Mucosa of descending colon (tissue), 3 donors: Measurements from ENCODE around the gene CDK8. TPM values are rescaled to one million over a fixed set of nuclear protein-coding genes. Genes with fewer than 3 reads are reported as not detected.

Experiments
- ATAC-seq: fragments of 200-7000 bp; cut with Tn5 transposase; one replicate; pipeline ENCODE4 v1.9.1; 2020; ENCODE audit warnings: mild to moderate bottlenecking, moderate library complexity
- DNase-seq, 3 donors: peaks; one replicate each; pipeline ENCODE4 v3.0.0-alpha.2; 2020
- H3K36me3 ChIP-seq: fragments of 200-600 bp; one replicate; pipeline ENCODE4 v1.8.0; 2021; ENCODE audit warnings: low read depth, mild to moderate bottlenecking
- H3K4me1 ChIP-seq: fragments of 200-600 bp; one replicate; pipeline ENCODE4 v1.8.0; 2021; ENCODE audit warnings: low read depth, mild to moderate bottlenecking
- H3K4me3 ChIP-seq: fragments of 200-600 bp; one replicate; pipeline ENCODE4 v1.8.0; 2021; ENCODE audit warnings: mild to moderate bottlenecking
- H3K9me3 ChIP-seq: fragments of 200-600 bp; one replicate; pipeline ENCODE4 v1.8.0; 2021; ENCODE audit warnings: mild to moderate bottlenecking
- intact Hi-C, 2 donors: fragments of 100-400 bp; cut with DNase I in 1 of 2; cut with micrococcal nuclease in 1 of 2; formaldehyde crosslinking; loops; one replicate each; pipeline versions ENCODE4 v1.11.0 to v1.11.1; 2022; cut with DNase I, micrococcal nuclease
- total RNA-seq, 3 donors: library from RNA; stranded (reverse); fragmentation: NEBNext Ultra II Directional in 2 of 3; extraction: Animal tissue kit (Norgen Biotek cat#: 25700) in 2 of 3; gene quantifications; one replicate each; pipeline versions ENCODE4 v1.2.1 to v1.2.4, GENCODE V29; 2021 to 2023
- TF ChIP-seq, protein P1 (sequence below): fragments of 200-600 bp; IDR thresholded peaks from one replicate; pipeline ENCODE4 v1.8.0; 2022; ENCODE audit warnings: antibody characterized with exemption, mild to moderate bottlenecking
- donor health status: DM: no; HTN: no; CAD: no; lungs with moderate emphysema.
- donor health status: DM: no; HTN: no; CAD: no.
- donor health status: DM: no; HTN: yes; CAD: no.

Gene CDK8
- total RNA-seq, 3 donors from 2014 or later, result 20.4 to 45.1 (median 20.4) TPM

- Histone ChIP-seq H3K36me3 (peaks cover 8% of the 10 kb centered on the region), H3K9me3 (no peaks in the 10 kb centered on the region)
- intact Hi-C loops, result no loop called here
Measured at GRCh38 chr13:26219726-26220125, 34.2 kb upstream of the CDK8 start.

DNA sequence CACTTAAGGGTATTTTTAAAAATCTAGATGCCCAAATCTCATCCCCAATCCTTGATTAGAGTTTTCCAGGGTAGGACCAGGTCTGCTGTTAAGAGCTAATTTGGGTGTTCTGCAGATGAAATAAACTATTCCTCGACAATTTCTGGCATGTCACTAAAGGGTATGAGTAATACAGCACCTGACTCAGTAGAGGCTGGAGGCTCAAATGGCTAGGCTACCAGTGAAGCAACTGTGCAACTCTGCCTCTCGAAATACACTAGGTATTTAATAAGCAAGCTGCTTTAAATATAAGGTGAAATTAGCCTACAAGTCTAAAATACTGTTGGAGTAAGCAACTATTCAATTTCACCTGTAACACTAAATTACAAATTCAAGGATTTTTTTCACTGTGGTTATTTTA lies 33.4 kb upstream of the CDK8 start:
- H3K36me3 ChIP-seq, result peaks cover 4% of the 10 kb centered on the region
- no peaks in the 10 kb centered on the region for H3K9me3 ChIP-seq
- no peak for DNase-seq
- no peak overlapping the region for H3K4me3 ChIP-seq
- no peak for ATAC-seq
- TF ChIP-seq, protein P1, sequence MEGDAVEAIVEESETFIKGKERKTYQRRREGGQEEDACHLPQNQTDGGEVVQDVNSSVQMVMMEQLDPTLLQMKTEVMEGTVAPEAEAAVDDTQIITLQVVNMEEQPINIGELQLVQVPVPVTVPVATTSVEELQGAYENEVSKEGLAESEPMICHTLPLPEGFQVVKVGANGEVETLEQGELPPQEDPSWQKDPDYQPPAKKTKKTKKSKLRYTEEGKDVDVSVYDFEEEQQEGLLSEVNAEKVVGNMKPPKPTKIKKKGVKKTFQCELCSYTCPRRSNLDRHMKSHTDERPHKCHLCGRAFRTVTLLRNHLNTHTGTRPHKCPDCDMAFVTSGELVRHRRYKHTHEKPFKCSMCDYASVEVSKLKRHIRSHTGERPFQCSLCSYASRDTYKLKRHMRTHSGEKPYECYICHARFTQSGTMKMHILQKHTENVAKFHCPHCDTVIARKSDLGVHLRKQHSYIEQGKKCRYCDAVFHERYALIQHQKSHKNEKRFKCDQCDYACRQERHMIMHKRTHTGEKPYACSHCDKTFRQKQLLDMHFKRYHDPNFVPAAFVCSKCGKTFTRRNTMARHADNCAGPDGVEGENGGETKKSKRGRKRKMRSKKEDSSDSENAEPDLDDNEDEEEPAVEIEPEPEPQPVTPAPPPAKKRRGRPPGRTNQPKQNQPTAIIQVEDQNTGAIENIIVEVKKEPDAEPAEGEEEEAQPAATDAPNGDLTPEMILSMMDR, result no peak
- peaks cover 6% of the 10 kb centered on the region for H3K4me1 ChIP-seq
- intact Hi-C loops, result no loop called here

More at GRCh38 chr13:26219726-26220125, 34.2 kb upstream of the CDK8 start:
- DNase-seq, result no peak
- ATAC-seq, result no peak
- TF ChIP-seq, protein P1, result no peak
- H3K4me1 ChIP-seq, result peaks cover 6% of the 10 kb centered on the region
- no peak overlapping the region for H3K4me3 ChIP-seq

GRCh38 chr13:26221399-26221720 lies 32.6 kb upstream of the CDK8 start:
- peaks cover 4% of the 10 kb centered on the region for H3K36me3 ChIP-seq
- TF ChIP-seq, protein P1, result no peak
- no peaks in the 10 kb centered on the region for H3K9me3 ChIP-seq
- ATAC-seq (peak; percentile 62), DNase-seq (no peak)
- peaks cover 6% of the 10 kb centered on the region for H3K4me1 ChIP-seq
- intact Hi-C loops, result no loop called here
- H3K4me3 ChIP-seq, result peak overlapping the region; percentile 90

- DNase-seq, result peak; percentile 90 to 97 (median 94)
- H3K36me3 ChIP-seq, result no peaks in the 10 kb centered on the region
- intact Hi-C loops, result no loop called here
- no peaks in the 10 kb centered on the region for H3K9me3 ChIP-seq
- peak within 1 kb of the TSS; percentile 90 for H3K4me3 ChIP-seq
- TF ChIP-seq, protein P1, result no peak
- peaks cover 6% of the 10 kb centered on the region for H3K4me1 ChIP-seq
- peak; percentile 98 for ATAC-seq
Measured at GRCh38 chr13:26221721-26222519, 32.0 kb upstream of the CDK8 start, which contains the start of gene RNF6. RNF6 (minus strand) TSS chr13:26222314; CDS start chr13:26219649, 2,665 bp downstream.

- peak overlapping the region; percentile 90 for H3K4me3 ChIP-seq
- TF ChIP-seq, protein P1, result no peak
- H3K9me3 ChIP-seq, result no peaks in the 10 kb centered on the region
- H3K4me1 ChIP-seq, result peaks cover 6% of the 10 kb centered on the region
- ATAC-seq (peak; percentile 77), DNase-seq (no peak)
- H3K36me3 ChIP-seq, result no peaks in the 10 kb centered on the region
- intact Hi-C loops, result no loop called here
Measured at GRCh38 chr13:26222520-26223046, 31.3 kb upstream of the CDK8 start.
